CD8-positive, alpha-beta memory T cell (primary cell): ENCODE data around the gene MAP3K5. TPM values are rescaled to one million over a fixed set of nuclear protein-coding genes. Genes with fewer than 3 reads are reported as not detected.
"Not testable (repeated sequence)": the region's sequence is repeated elsewhere in the genome, so short reads cannot be mapped to it uniquely, and the experiment has no call there.

ENCODE experiments used
- CTCF ChIA-PET: fragments of 350-600 bp; sonication (Branson Sonifier 250); formaldehyde crosslinking; loops from one replicate; lab custom pipeline; 2021; ENCODE audit warnings: antibody characterized with exemption; lab: Charles Lee
- POLR2A ChIA-PET: fragments of 350-600 bp; sonication (Branson Sonifier 250); formaldehyde crosslinking; loops from one replicate; lab custom pipeline; 2021; ENCODE audit warnings: antibody characterized with exemption; lab: Charles Lee
- DNase-seq, 5 donors: peaks; one replicate each; pipeline versions ENCODE4 v3.0.0 to v3.0.0-alpha.2; 2020 to 2022; ENCODE audit warnings: mixed read lengths in 1 of 5
- H3K27ac ChIP-seq: one replicate; pipeline ENCODE4 v1.7.0; 2013; ENCODE audit warnings: low read depth, mild to moderate bottlenecking, low read length, moderate library complexity
- H3K27me3 ChIP-seq: 2 replicates; pipeline ENCODE4 v1.7.0; 2013; ENCODE audit warnings: low read length, mild to moderate bottlenecking; ENCODE audit not compliant: insufficient read depth, poor library complexity, severe bottlenecking
- H3K36me3 ChIP-seq: 2 replicates; pipeline ENCODE4 v1.7.0; 2013; ENCODE audit warnings: mild to moderate bottlenecking, low read length, moderate library complexity; ENCODE audit not compliant: insufficient read depth
- H3K4me1 ChIP-seq: 2 replicates; pipeline ENCODE4 v1.7.0; 2013; ENCODE audit warnings: mild to moderate bottlenecking, low read length, moderate library complexity; ENCODE audit not compliant: insufficient read depth
- H3K4me3 ChIP-seq: 2 replicates; pipeline ENCODE4 v1.7.0; 2013; ENCODE audit warnings: mild to moderate bottlenecking, low read length
- H3K9me3 ChIP-seq: 2 replicates; pipeline ENCODE4 v1.7.0; 2013; ENCODE audit warnings: mild to moderate bottlenecking, low read length
- H3K27ac Mint-ChIP-seq, 8 donors: one replicate each; pipeline ENCODE4 v1.8.0; 2020 to 2021; ENCODE audit warnings: mixed read lengths in 8 of 8, mild to moderate bottlenecking in 6 of 8, inconsistent platforms in 3 of 8, moderate library complexity in 3 of 8
- H3K27me3 Mint-ChIP-seq, 2 donors: one replicate each; pipeline ENCODE4 v1.8.0; 2020 to 2021; ENCODE audit warnings: mixed read lengths in 2 of 2, mild to moderate bottlenecking in 1 of 2, moderate library complexity in 1 of 2
- H3K36me3 Mint-ChIP-seq, 3 donors: one replicate each; pipeline ENCODE4 v1.8.0; 2020 to 2021; ENCODE audit warnings: mixed read lengths in 3 of 3, inconsistent platforms in 1 of 3, mild to moderate bottlenecking in 1 of 3
- H3K4me1 Mint-ChIP-seq, 3 donors: one replicate each; pipeline ENCODE4 v1.8.0; 2020 to 2021; ENCODE audit warnings: mixed read lengths in 3 of 3, inconsistent platforms in 1 of 3, mild to moderate bottlenecking in 1 of 3
- H3K4me3 Mint-ChIP-seq, 7 donors: one replicate each; pipeline ENCODE4 v1.8.0; 2020 to 2021; ENCODE audit warnings: mixed read lengths in 7 of 7, mild to moderate bottlenecking in 6 of 7, moderate library complexity in 4 of 7, inconsistent platforms in 2 of 7
- H3K9me3 Mint-ChIP-seq, 5 donors: one replicate each; pipeline ENCODE4 v1.8.0; 2020 to 2022; ENCODE audit warnings: mixed read lengths in 5 of 5, mild to moderate bottlenecking in 3 of 5, moderate library complexity in 2 of 5, inconsistent platforms in 1 of 5
- polyA plus RNA-seq: library from polyadenylated mRNA; unstranded; fragments of 300-500 nt; fragmentation: Illumina TruSeq; gene quantifications from one replicate; pipeline ENCODE4 v1.2.3, GENCODE V29; 2021
- total RNA-seq, 2 experiments: library from RNA; stranded (reverse); gene quantifications; one replicate each; pipeline ENCODE4 v1.2.3, GENCODE V29; 2021

MAP3K5 gene
- total and polyA plus RNA-seq, 3 experiments from 2014 or later: 12.6 to 19.9 (median 12.9) TPM

DNA sequence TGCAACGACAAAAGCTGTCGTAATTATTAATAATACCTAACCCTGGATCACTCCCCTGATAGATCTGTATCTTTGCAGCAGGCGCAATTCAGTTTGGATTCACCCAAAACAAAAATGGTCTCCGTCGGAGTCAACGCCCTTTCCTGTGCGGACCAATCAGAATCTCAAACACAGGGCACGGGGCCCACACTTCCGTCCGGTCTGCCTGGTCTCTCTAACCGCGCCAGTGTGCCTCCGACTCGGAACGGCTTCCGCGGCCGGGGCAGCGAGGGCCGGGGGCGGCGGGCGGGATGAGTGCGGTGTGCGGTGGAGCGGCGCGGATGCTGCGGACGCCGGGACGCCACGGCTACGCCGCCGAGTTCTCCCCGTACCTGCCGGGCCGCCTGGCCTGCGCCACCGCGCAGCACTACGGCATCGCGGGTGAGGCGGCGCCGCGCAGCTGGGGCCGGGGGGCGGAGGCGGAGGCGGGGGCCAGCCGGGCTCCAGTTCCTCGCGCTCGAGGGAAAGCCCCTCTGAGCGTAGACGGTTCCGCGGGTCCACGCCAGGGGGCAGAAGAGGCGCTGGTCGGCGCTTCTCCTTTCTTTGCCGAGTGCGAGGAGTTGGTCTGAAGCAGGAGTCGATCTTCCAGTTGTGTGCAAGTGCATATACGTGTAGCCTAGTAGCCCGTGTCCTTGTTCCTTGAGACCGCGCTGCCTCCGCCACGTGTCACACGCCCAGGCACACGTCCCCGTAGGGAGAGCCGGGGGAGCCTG lies 30.3 kb upstream of the MAP3K5 start, which contains the start of gene PEX7:
Gene PEX7 (plus strand): TSS at position 217 of the 752 bp plus-strand sequence. CDS start 74 bp downstream, at position 291.
- peaks cover 26 to 43% (median 43%) of the 10 kb centered on the region in 3 donors for H3K4me1 Mint-ChIP-seq
- CTCF ChIA-PET: interaction anchor here (1.0 to 1.7 kb wide), 6 partner anchors 30 to 213 kb away, joined by 3 to 7 read pairs (median 4); partner anchors contain the start of gene MAP3K5
- peak; percentile 77 to 93 (median 92) for DNase-seq
- peak within 1 kb of the TSS; percentile 91 to 98 (median 94) for H3K4me3 Mint-ChIP-seq
- peaks cover 7 to 30% (median 19%) of the 10 kb centered on the region in 3 donors for H3K36me3 Mint-ChIP-seq
- Histone ChIP-seq H3K36me3 (no peaks in the 10 kb centered on the region), H3K9me3 (no peaks in the 10 kb centered on the region), H3K27ac (peak within 1 kb of the TSS; percentile 83), H3K4me1 (peaks cover 19% of the 10 kb centered on the region), H3K4me3 (peak within 1 kb of the TSS; percentile 83), H3K27me3 (no peaks in the 10 kb centered on the region)
- no peaks in the 10 kb centered on the region for H3K9me3 Mint-ChIP-seq
- POLR2A ChIA-PET: interaction anchor here (0.6 to 1.8 kb wide), 6 partner anchors 10 to 1324 kb away, joined by 3 to 21 read pairs (median 4); partner anchors contain the start of genes AHI1 and MAP3K5
- peak within 1 kb of the TSS; percentile 84 to 98 (median 96) for H3K27ac Mint-ChIP-seq
- peaks cover 6 to 14% of the 10 kb centered on the region in 2 donors for H3K27me3 Mint-ChIP-seq

- Histone ChIP-seq H3K36me3 (no peaks in the 10 kb centered on the region), H3K4me1 (peaks cover 19% of the 10 kb centered on the region), H3K27ac (peak overlapping the region; percentile 83), H3K27me3 (no peaks in the 10 kb centered on the region), H3K4me3 (peak overlapping the region; percentile 83), H3K9me3 (no peaks in the 10 kb centered on the region)
- POLR2A ChIA-PET: interaction anchor here (0.6 to 1.8 kb wide), 5 partner anchors 9 to 945 kb away, joined by 3 to 21 read pairs (median 3); partner anchors contain the start of gene MAP3K5
- peaks cover 26 to 43% (median 40%) of the 10 kb centered on the region in 3 donors for H3K4me1 Mint-ChIP-seq
- peak in 1 of 5 donors; percentile 3 for DNase-seq
- no peaks in the 10 kb centered on the region for H3K9me3 Mint-ChIP-seq
- peak overlapping the region; percentile 84 to 98 (median 96) for H3K27ac Mint-ChIP-seq
- CTCF ChIA-PET: interaction anchor here (1.0 to 1.7 kb wide), 5 partner anchors 30 to 214 kb away, joined by 3 to 5 read pairs (median 4); partner anchors contain the start of gene MAP3K5
- peaks cover 11 to 18% of the 10 kb centered on the region in 2 donors for H3K27me3 Mint-ChIP-seq
- peak overlapping the region; percentile 91 to 98 (median 94) for H3K4me3 Mint-ChIP-seq
- H3K36me3 Mint-ChIP-seq: peaks cover 7 to 27% (median 16%) of the 10 kb centered on the region in 3 donors
Observed at GRCh38 chr6:136822046-136822375, 29.7 kb upstream of the MAP3K5 start.

- Mint-ChIP-seq H3K9me3 (no peaks in the 10 kb centered on the region), H3K36me3 (peaks cover 4 to 16% (median 6%) of the 10 kb centered on the region in 3 donors), H3K4me3 (peak overlapping the region in 1 of 7 donors; percentile 72), H3K27me3 (peaks cover 11 to 18% of the 10 kb centered on the region in 2 donors), H3K27ac (no peak overlapping the region), H3K4me1 (peaks cover 21 to 32% (median 29%) of the 10 kb centered on the region in 3 donors)
- no peak for DNase-seq
- Histone ChIP-seq H3K4me1 (peaks cover 19% of the 10 kb centered on the region), H3K4me3 (no peak overlapping the region), H3K27me3 (no peaks in the 10 kb centered on the region), H3K27ac (no peak overlapping the region), H3K9me3 (no peaks in the 10 kb centered on the region), H3K36me3 (no peaks in the 10 kb centered on the region)
- ChIA-PET POLR2A (no interaction called here), CTCF (interaction anchor here (1.1 kb wide), 1 partner anchor 28 kb away, joined by 3 read pairs; the partner anchor contains the start of gene MAP3K5)
Observed at GRCh38 chr6:136820561-136820960, 28.3 kb upstream of the MAP3K5 start.

DNA sequence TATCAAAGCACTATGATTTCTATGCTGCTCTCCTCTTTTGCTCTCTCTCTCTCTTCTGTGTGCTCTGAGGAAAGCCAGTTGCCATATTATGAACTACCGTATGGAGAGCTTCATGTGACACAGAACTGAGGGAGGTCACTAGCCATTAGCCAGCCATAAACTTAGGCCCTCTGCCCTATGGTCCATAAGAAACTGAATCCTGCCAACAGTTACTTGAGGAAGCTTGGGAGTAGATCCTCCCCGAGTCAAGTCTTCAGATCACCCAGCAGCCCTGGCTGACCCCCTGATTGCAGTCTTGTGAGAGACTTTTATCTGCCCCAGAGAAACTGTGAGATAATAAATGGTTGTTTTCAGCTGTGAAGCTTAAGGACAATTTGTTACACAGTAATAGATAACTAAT lies 24.4 kb upstream of the MAP3K5 start:
- no peak overlapping the region for H3K27ac Mint-ChIP-seq

GRCh38 chr6:136815608-136816007 lies 23.3 kb upstream of the MAP3K5 start:
- H3K9me3 Mint-ChIP-seq, H3K36me3 Mint-ChIP-seq, CTCF ChIA-PET, H3K27me3 ChIP-seq, H3K4me1 ChIP-seq, H3K4me3 Mint-ChIP-seq, DNase-seq, POLR2A ChIA-PET, H3K4me3 ChIP-seq, H3K27ac ChIP-seq, H3K27ac Mint-ChIP-seq, H3K9me3 ChIP-seq, H3K36me3 ChIP-seq, H3K4me1 Mint-ChIP-seq: not testable (repeated sequence)
- peaks cover 12 to 18% of the 10 kb centered on the region in 2 donors for H3K27me3 Mint-ChIP-seq

More for the DNA sequence above, 24.4 kb upstream of the MAP3K5 start:
- Histone ChIP-seq H3K27me3 (no peaks in the 10 kb centered on the region), H3K36me3 (no peaks in the 10 kb centered on the region), H3K9me3 (no peaks in the 10 kb centered on the region), H3K4me3 (no peak overlapping the region), H3K27ac (no peak overlapping the region), H3K4me1 (peaks cover 5% of the 10 kb centered on the region)
- Mint-ChIP-seq H3K4me3 (no peak overlapping the region), H3K27me3 (peaks cover 12 to 18% of the 10 kb centered on the region in 2 donors), H3K36me3 (peaks cover 0 to 4% (median 0%) of the 10 kb centered on the region in 3 donors), H3K9me3 (no peaks in the 10 kb centered on the region), H3K4me1 (peaks cover 5 to 6% (median 5%) of the 10 kb centered on the region in 3 donors)
- POLR2A ChIA-PET: no interaction called here
- no peak for DNase-seq
- CTCF ChIA-PET: no interaction called here

DNA sequence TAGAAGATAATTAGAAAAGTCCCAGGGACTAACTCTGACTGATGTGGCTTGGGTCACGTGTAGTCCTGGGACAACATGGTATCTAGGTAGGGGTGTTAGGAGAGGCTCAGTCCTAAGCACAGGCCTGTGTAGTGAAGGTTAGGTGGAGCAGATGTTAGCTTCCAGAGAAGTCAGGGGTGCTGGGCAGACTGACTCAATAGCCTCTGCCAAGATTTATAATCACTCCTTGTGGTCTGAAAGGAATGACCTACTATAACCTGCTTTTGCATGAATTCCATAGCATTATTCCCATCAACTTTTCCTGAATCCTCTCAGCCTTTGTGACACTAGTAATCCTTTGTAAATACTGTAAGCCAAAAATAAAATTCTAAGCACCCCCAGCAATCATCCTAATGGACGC lies 19.9 kb upstream of the MAP3K5 start:
- Histone ChIP-seq H3K4me1 (no peaks in the 10 kb centered on the region), H3K27me3 (no peaks in the 10 kb centered on the region), H3K27ac (no peak overlapping the region), H3K36me3 (no peaks in the 10 kb centered on the region), H3K4me3 (no peak overlapping the region), H3K9me3 (no peaks in the 10 kb centered on the region)
- Mint-ChIP-seq H3K27ac (no peak overlapping the region), H3K36me3 (no peaks in the 10 kb centered on the region), H3K27me3 (peaks cover 2% of the 10 kb centered on the region in 2 donors), H3K9me3 (no peaks in the 10 kb centered on the region), H3K4me1 (no peaks in the 10 kb centered on the region), H3K4me3 (no peak overlapping the region)
- ChIA-PET CTCF (no interaction called here), POLR2A (interaction anchor here (0.6 kb wide), 1 partner anchor 10 kb away, joined by 3 read pairs; no protein-coding TSS in a partner anchor)
- DNase-seq: no peak

GRCh38 chr6:136811272-136811671 lies 19.0 kb upstream of the MAP3K5 start:
- no peaks in the 10 kb centered on the region for H3K36me3 Mint-ChIP-seq
- Histone ChIP-seq H3K9me3 (no peaks in the 10 kb centered on the region), H3K4me1 (no peaks in the 10 kb centered on the region), H3K4me3 (no peak overlapping the region), H3K27me3 (no peaks in the 10 kb centered on the region), H3K27ac (no peak overlapping the region), H3K36me3 (no peaks in the 10 kb centered on the region)
- H3K9me3 Mint-ChIP-seq: no peaks in the 10 kb centered on the region
- ChIA-PET POLR2A (no interaction called here), CTCF (interaction anchor here (1.2 kb wide), 1 partner anchor 12 kb away, joined by 3 read pairs; no protein-coding TSS in a partner anchor)
- DNase-seq: no peak
- peaks cover 0 to 1% of the 10 kb centered on the region in 2 donors for H3K27me3 Mint-ChIP-seq
- peak overlapping the region in 1 of 8 donors; percentile 16 for H3K27ac Mint-ChIP-seq
- H3K4me3 Mint-ChIP-seq: peak overlapping the region in 1 of 7 donors; percentile 9
- no peaks in the 10 kb centered on the region for H3K4me1 Mint-ChIP-seq
